HepG2 (cell line): ENCODE measurements around the gene HPRT1. TPM values are rescaled to one million over a fixed set of nuclear protein-coding genes. Genes with fewer than 3 reads are reported as not detected.

Experiments
- ATAC-seq: fragments of 200-7000 bp; cut with Tn5 transposase; 3 replicates; pipeline ENCODE4 v1.9.1; 2020; ENCODE audit warnings: mild to moderate bottlenecking, moderate library complexity
- BruUV-seq: library from RNA; stranded (reverse); fragments of 400-500 nt; replicated peaks from 2 replicates; lab custom pipeline; 2021; lab: Mats Ljungman, UMichigan
- CTCF ChIA-PET: fragments of 300-600 bp; formaldehyde crosslinking; extraction: SDS; loops from one replicate; lab custom pipeline; 2021; ENCODE audit warnings: low total read pairs, inconsistent platforms, low intra/inter-chr PET ratio; lab: Yijun Ruan, JAX
- POLR2A ChIA-PET: fragments of 350-600 bp; sonication (Branson Sonifier 250); formaldehyde crosslinking; loops from one replicate; lab custom pipeline; 2020; ENCODE audit warnings: antibody characterized with exemption, inconsistent platforms; lab: Yijun Ruan, JAX
- DNase-seq: peaks from one replicate; pipeline ENCODE4 v3.0.0-alpha.2; 2015; ENCODE audit warnings: low spot score
- FAIRE-seq: peaks from 3 replicates; lab custom pipeline; 2011; peaks lifted over from hg19 to GRCh38; lab: Jason Lieb, UNC
- H2AFZ ChIP-seq: one replicate; pipeline ENCODE4 v1.6.1; 2011; ENCODE audit warnings: low read length, inconsistent platforms
- H3K27ac ChIP-seq: fragments of 300-600 bp; 3 replicates; pipeline ENCODE4 v1.8.0; 2011; ENCODE audit warnings: mixed run types, mild to moderate bottlenecking, mixed read lengths, low read length, inconsistent platforms; ENCODE audit not compliant: insufficient read depth; ENCODE audit errors: extremely low read length
- H3K27me3 ChIP-seq, 2 experiments: fragments of 200-600 bp in 1 of 2; 2 replicates in 1 of 2; 3 replicates in 1 of 2; pipeline versions ENCODE4 v1.6.0 to v1.8.0; 2011; ENCODE audit warnings: low read length in 2 of 2, mild to moderate bottlenecking in 2 of 2, moderate library complexity in 2 of 2, inconsistent platforms in 1 of 2; ENCODE audit not compliant: insufficient read depth in 2 of 2, control insufficient read depth in 1 of 2
- H3K36me3 ChIP-seq, 2 experiments: fragments of 200-600 bp in 1 of 2; replicated peaks in 1 of 2; 2 replicates in 1 of 2; 3 replicates in 1 of 2; pipeline versions ENCODE4 v1.5.1 to v1.8.0; 2011; ENCODE audit warnings: low read length in 2 of 2, inconsistent platforms in 1 of 2; ENCODE audit not compliant: insufficient read depth in 2 of 2, control insufficient read depth in 1 of 2
- H3K4me1 ChIP-seq: 2 replicates; pipeline ENCODE4 v1.5.1; 2012; ENCODE audit warnings: low read length, inconsistent platforms; ENCODE audit not compliant: insufficient read depth
- H3K4me2 ChIP-seq: 2 replicates; pipeline ENCODE4 v1.6.0; 2011; ENCODE audit warnings: low read depth, low read length, inconsistent platforms
- H3K4me3 ChIP-seq, 3 experiments: fragments of 200-600 bp in 1 of 3; sonication (generic), shearing (Covaris generic) in 1 of 3; replicated peaks in 1 of 3; 2 replicates each; pipeline ENCODE4 v1.5.1; 2011 to 2016; ENCODE audit warnings: low read length in 3 of 3, inconsistent platforms in 2 of 3, low read depth in 2 of 3, mild to moderate bottlenecking in 2 of 3, control low read depth in 1 of 3, mixed read lengths in 1 of 3; ENCODE audit not compliant: insufficient read depth in 1 of 3
- H3K79me2 ChIP-seq: one replicate; pipeline ENCODE4 v1.6.1; 2011; ENCODE audit warnings: low read length, inconsistent platforms; ENCODE audit not compliant: insufficient read depth
- H3K9ac ChIP-seq: 2 replicates; pipeline ENCODE4 v1.6.0; 2011; ENCODE audit warnings: mild to moderate bottlenecking, low read depth, low read length, inconsistent platforms; ENCODE audit not compliant: insufficient read depth
- H3K9me3 ChIP-seq: 2 replicates; pipeline ENCODE4 v1.5.1; 2012; ENCODE audit warnings: mild to moderate bottlenecking, low read length
- H4K20me1 ChIP-seq: 2 replicates; pipeline ENCODE4 v1.6.0; 2011; ENCODE audit warnings: inconsistent platforms, mild to moderate bottlenecking, low read length, moderate library complexity; ENCODE audit not compliant: insufficient read depth
- BORCS8-MEF2B ChIP-seq: sonication (generic); formaldehyde crosslinking; IDR thresholded peaks from 2 replicates; pipeline ENCODE4 v1.8.0; 2022; ENCODE audit warnings: mild to moderate bottlenecking, missing genetic modification reagents
- CBX1 ChIP-seq: IDR thresholded peaks from one replicate; pipeline ENCODE4 v1.6.1; 2016; ENCODE audit warnings: antibody characterized with exemption, low read depth
- JUNB ChIP-seq: sonication (generic); formaldehyde crosslinking; IDR thresholded peaks from 2 replicates; pipeline ENCODE4 v1.8.0; 2022; ENCODE audit warnings: missing genetic modification reagents, mild to moderate bottlenecking, borderline replicate concordance
- SCMH1 ChIP-seq: sonication (generic); formaldehyde crosslinking; IDR thresholded peaks from 2 replicates; pipeline ENCODE4 v1.9.0; 2021; ENCODE audit warnings: missing genetic modification reagents, mild to moderate bottlenecking, borderline replicate concordance
- ZBTB3 ChIP-seq: sonication (generic); formaldehyde crosslinking; IDR thresholded peaks from 2 replicates; pipeline ENCODE4 v1.4.0; 2020; ENCODE audit warnings: low read depth, mild to moderate bottlenecking, moderate library complexity, missing genetic modification reagents, borderline replicate concordance
- WGBS: methylation state at CpG from one replicate; pipeline ENCODE4 v1.1.6; 2017; ENCODE audit warnings: low lambda C conversion rate; 5-methylcytosine and 5-hydroxymethylcytosine counted together
- in situ Hi-C: cut with HindIII; loops from 2 replicates; pipeline ENCODE4 v1.10.0; 2017; ENCODE audit warnings: low pct_unique_long_range_greater_than_20kb; ENCODE audit not compliant: extremely low pct_ligation_motif_present
- intact Hi-C: fragments of 100-400 bp; cut with micrococcal nuclease; formaldehyde crosslinking; loops from one replicate; pipeline ENCODE4 v1.10.0; 2022; ENCODE audit not compliant: unreplicated experiment
- polyA plus RNA-seq, 8 experiments: library from polyadenylated mRNA; depleted of rRNA in 3 of 8; stranded (reverse) in 7 of 8; unstranded in 1 of 8; fragments of >200 nt; fragmentation: Illumina TruSeq in 4 of 8; extraction: Trizol in 4 of 8; gene quantifications; 2 replicates each; pipeline versions ENCODE4 v1.2.1 to v1.2.3, GENCODE V29; 2011 to 2016; ENCODE audit warnings: low read depth in 4 of 8, missing spikeins in 1 of 8, mixed read lengths in 1 of 8; ENCODE audit not compliant: insufficient read depth in 1 of 8
- total RNA-seq, 5 experiments: library from RNA; depleted of rRNA; stranded (reverse); fragments of >200 nt; fragmentation: Illumina TruSeq; extraction: Trizol; gene quantifications; 2 replicates each; pipeline ENCODE4 v1.2.3, GENCODE V29; 2016; ENCODE audit warnings: low read depth in 1 of 5
- TF ChIP-seq, protein P1 (sequence below): sonication (generic); formaldehyde crosslinking; IDR thresholded peaks from 2 replicates; pipeline ENCODE4 v1.4.0; 2020; ENCODE audit warnings: missing genetic modification reagents, borderline replicate concordance
- TF ChIP-seq, protein P2 (sequence below): sonication (generic); formaldehyde crosslinking; IDR thresholded peaks from 2 replicates; pipeline ENCODE4 v1.5.1; 2020; ENCODE audit warnings: mild to moderate bottlenecking, missing genetic modification reagents, borderline replicate concordance

The HPRT1 gene
- total and polyA plus RNA-seq, 2 of the 13 experiments (the other 11 are each of a cell fraction or from before 2014, with no cell fraction given), result 4.6 to 25.2 TPM

DNA sequence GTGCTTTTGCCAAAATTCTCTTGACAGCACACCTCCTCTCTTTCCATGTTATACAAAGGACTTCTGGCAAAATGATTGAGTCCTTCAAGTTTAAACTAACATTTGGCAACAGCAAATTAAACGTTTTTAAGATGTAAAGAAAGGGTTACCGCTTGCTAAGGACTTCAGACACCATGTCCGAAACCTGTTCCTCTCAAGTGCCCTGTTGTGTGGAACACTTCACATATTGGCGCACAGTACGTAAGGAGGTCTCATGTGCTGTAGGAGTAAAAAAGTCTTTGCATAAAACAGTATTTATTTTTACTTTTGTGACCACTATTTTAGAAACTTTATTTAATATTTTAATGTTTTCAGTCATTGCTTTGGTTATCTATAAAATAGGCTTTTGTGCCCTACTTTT is 33.7 kb upstream of the HPRT1 start:
- intact Hi-C loops (loop anchor here (10.0 kb wide), 1 partner anchor 339 kb away; no protein-coding TSS in a partner anchor), in situ Hi-C loops (no loop called here)
- Histone ChIP-seq H2AFZ (no peak overlapping the region), H4K20me1 (no peaks in the 10 kb centered on the region), H3K4me2 (no peak overlapping the region), H3K79me2 (no peaks in the 10 kb centered on the region), H3K4me3 (no peak overlapping the region), H3K9ac (no peak overlapping the region), H3K36me3 (peaks cover 1 to 3% of the 10 kb centered on the region in 2 experiments; a peak in 1 of 5 replicates), H3K9me3 (no peaks in the 10 kb centered on the region), H3K27me3 (no peaks in the 10 kb centered on the region), H3K27ac (no peak overlapping the region), H3K4me1 (no peaks in the 10 kb centered on the region)
- POLR2A ChIA-PET, result no interaction called here
- BruUV-seq, result no TSS peak
- FAIRE-seq (no peak), DNase-seq (no peak), ATAC-seq (no peak)
- WGBS, result 88% methylated on average over 5 of the region's 5 CpGs
- TF ChIP-seq BORCS8-MEF2B (CRISPR knock-in tag) (no peak), CBX1 (no peak), JUNB (CRISPR knock-in tag) (no peak), ZBTB3 (CRISPR knock-in tag) (no peak), SCMH1 (CRISPR knock-in tag) (no peak)
- TF ChIP-seq, protein P1, sequence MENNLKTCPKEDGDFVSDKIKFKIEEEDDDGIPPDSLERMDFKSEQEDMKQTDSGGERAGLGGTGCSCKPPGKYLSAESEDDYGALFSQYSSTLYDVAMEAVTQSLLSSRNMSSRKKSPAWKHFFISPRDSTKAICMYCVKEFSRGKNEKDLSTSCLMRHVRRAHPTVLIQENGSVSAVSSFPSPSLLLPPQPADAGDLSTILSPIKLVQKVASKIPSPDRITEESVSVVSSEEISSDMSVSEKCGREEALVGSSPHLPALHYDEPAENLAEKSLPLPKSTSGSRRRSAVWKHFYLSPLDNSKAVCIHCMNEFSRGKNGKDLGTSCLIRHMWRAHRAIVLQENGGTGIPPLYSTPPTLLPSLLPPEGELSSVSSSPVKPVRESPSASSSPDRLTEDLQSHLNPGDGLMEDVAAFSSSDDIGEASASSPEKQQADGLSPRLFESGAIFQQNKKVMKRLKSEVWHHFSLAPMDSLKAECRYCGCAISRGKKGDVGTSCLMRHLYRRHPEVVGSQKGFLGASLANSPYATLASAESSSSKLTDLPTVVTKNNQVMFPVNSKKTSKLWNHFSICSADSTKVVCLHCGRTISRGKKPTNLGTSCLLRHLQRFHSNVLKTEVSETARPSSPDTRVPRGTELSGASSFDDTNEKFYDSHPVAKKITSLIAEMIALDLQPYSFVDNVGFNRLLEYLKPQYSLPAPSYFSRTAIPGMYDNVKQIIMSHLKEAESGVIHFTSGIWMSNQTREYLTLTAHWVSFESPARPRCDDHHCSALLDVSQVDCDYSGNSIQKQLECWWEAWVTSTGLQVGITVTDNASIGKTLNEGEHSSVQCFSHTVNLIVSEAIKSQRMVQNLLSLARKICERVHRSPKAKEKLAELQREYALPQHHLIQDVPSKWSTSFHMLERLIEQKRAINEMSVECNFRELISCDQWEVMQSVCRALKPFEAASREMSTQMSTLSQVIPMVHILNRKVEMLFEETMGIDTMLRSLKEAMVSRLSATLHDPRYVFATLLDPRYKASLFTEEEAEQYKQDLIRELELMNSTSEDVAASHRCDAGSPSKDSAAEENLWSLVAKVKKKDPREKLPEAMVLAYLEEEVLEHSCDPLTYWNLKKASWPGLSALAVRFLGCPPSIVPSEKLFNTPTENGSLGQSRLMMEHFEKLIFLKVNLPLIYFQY (CRISPR knock-in tag), result no peak
- TF ChIP-seq, protein P2, sequence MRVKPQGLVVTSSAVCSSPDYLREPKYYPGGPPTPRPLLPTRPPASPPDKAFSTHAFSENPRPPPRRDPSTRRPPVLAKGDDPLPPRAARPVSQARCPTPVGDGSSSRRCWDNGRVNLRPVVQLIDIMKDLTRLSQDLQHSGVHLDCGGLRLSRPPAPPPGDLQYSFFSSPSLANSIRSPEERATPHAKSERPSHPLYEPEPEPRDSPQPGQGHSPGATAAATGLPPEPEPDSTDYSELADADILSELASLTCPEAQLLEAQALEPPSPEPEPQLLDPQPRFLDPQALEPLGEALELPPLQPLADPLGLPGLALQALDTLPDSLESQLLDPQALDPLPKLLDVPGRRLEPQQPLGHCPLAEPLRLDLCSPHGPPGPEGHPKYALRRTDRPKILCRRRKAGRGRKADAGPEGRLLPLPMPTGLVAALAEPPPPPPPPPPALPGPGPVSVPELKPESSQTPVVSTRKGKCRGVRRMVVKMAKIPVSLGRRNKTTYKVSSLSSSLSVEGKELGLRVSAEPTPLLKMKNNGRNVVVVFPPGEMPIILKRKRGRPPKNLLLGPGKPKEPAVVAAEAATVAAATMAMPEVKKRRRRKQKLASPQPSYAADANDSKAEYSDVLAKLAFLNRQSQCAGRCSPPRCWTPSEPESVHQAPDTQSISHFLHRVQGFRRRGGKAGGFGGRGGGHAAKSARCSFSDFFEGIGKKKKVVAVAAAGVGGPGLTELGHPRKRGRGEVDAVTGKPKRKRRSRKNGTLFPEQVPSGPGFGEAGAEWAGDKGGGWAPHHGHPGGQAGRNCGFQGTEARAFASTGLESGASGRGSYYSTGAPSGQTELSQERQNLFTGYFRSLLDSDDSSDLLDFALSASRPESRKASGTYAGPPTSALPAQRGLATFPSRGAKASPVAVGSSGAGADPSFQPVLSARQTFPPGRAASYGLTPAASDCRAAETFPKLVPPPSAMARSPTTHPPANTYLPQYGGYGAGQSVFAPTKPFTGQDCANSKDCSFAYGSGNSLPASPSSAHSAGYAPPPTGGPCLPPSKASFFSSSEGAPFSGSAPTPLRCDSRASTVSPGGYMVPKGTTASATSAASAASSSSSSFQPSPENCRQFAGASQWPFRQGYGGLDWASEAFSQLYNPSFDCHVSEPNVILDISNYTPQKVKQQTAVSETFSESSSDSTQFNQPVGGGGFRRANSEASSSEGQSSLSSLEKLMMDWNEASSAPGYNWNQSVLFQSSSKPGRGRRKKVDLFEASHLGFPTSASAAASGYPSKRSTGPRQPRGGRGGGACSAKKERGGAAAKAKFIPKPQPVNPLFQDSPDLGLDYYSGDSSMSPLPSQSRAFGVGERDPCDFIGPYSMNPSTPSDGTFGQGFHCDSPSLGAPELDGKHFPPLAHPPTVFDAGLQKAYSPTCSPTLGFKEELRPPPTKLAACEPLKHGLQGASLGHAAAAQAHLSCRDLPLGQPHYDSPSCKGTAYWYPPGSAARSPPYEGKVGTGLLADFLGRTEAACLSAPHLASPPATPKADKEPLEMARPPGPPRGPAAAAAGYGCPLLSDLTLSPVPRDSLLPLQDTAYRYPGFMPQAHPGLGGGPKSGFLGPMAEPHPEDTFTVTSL (CRISPR knock-in tag), result no peak
- CTCF ChIA-PET, result no interaction called here
